WTC11 (cell line): ENCODE results near the gene SAP30BP. TPM values are rescaled to one million over a fixed set of nuclear protein-coding genes. Genes with fewer than 3 reads are reported as not detected.

Experiments
- ATAC-seq: fragments of 200-7000 bp; cut with Tn5 transposase; 2 replicates; pipeline ENCODE4 v1.10.0; 2021; ENCODE audit warnings: mild to moderate bottlenecking, moderate library complexity
- CTCF ChIA-PET: fragments of 300-600 bp; sonication (Branson Sonifier 250); formaldehyde crosslinking; loops from one replicate; lab custom pipeline; 2021; ENCODE audit warnings: antibody characterized with exemption; lab: Charles Lee
- POLR2A ChIA-PET: fragments of 350-600 bp; sonication (Branson Sonifier 250); formaldehyde crosslinking; loops from one replicate; lab custom pipeline; 2021; ENCODE audit warnings: antibody characterized with exemption; lab: Charles Lee
- DNase-seq: peaks from one replicate; pipeline ENCODE4 v3.0.0; 2021; ENCODE audit warnings: low spot score
- H3K27ac Mint-ChIP-seq: 2 replicates; pipeline ENCODE4 v1.8.0; 2021; ENCODE audit warnings: mixed read lengths
- H3K27me3 Mint-ChIP-seq: 2 replicates; pipeline ENCODE4 v1.8.0; 2021; ENCODE audit warnings: low read depth, mild to moderate bottlenecking, moderate library complexity, mixed read lengths
- H3K36me3 Mint-ChIP-seq: 2 replicates; pipeline ENCODE4 v1.8.0; 2021; ENCODE audit warnings: mixed read lengths
- H3K4me1 Mint-ChIP-seq: 2 replicates; pipeline ENCODE4 v1.8.0; 2022; ENCODE audit warnings: mixed read lengths
- H3K4me3 Mint-ChIP-seq: 2 replicates; pipeline ENCODE4 v1.8.0; 2021; ENCODE audit warnings: mild to moderate bottlenecking, moderate library complexity, mixed read lengths
- H3K9me3 Mint-ChIP-seq: 2 replicates; pipeline ENCODE4 v1.8.0; 2021; ENCODE audit warnings: mixed read lengths
- CREM ChIP-seq: sonication (generic); formaldehyde crosslinking; IDR thresholded peaks from 2 replicates; pipeline ENCODE4 v1.8.1; 2022; ENCODE audit warnings: mild to moderate bottlenecking, missing genetic modification reagents, moderate library complexity
- ETV6 ChIP-seq: sonication (generic); formaldehyde crosslinking; IDR thresholded peaks from 2 replicates; pipeline ENCODE4 v1.8.1; 2022; ENCODE audit warnings: mild to moderate bottlenecking, missing genetic modification reagents
- FOXJ3 ChIP-seq: sonication (generic); formaldehyde crosslinking; IDR thresholded peaks from 2 replicates; pipeline ENCODE4 v1.9.0; 2021; ENCODE audit warnings: missing genetic modification reagents, mild to moderate bottlenecking, borderline replicate concordance
- FOXK1 ChIP-seq: sonication (generic); formaldehyde crosslinking; IDR thresholded peaks from 2 replicates; pipeline ENCODE4 v1.8.0; 2022; ENCODE audit warnings: mild to moderate bottlenecking, moderate library complexity, missing genetic modification reagents
- HMGXB4 ChIP-seq: sonication (generic); formaldehyde crosslinking; IDR thresholded peaks from 2 replicates; pipeline ENCODE4 v1.8.1; 2023; ENCODE audit warnings: mild to moderate bottlenecking, moderate library complexity, missing genetic modification reagents
- IRF2 ChIP-seq: sonication (generic); formaldehyde crosslinking; IDR thresholded peaks from 2 replicates; pipeline ENCODE4 v1.8.0; 2022; ENCODE audit warnings: low read depth, missing genetic modification reagents, borderline replicate concordance
- JAZF1 ChIP-seq: fragments of 250-450 bp; sonication (Bioruptor Pico); IDR thresholded peaks from 2 replicates; pipeline ENCODE4 v1.9.0; 2021; ENCODE audit warnings: moderate library complexity, mild to moderate bottlenecking, inconsistent platforms
- KAT7 ChIP-seq: sonication (generic); formaldehyde crosslinking; IDR thresholded peaks from 2 replicates; pipeline ENCODE4 v1.8.1; 2023; ENCODE audit warnings: missing genetic modification reagents, mild to moderate bottlenecking, borderline replicate concordance
- NR1H2 ChIP-seq: sonication (generic); formaldehyde crosslinking; IDR thresholded peaks from 2 replicates; pipeline ENCODE4 v1.9.0; 2021; ENCODE audit warnings: mild to moderate bottlenecking, moderate library complexity, missing genetic modification reagents
- PRRX2 ChIP-seq: fragments of 250-450 bp; sonication (Bioruptor Pico); IDR thresholded peaks from 2 replicates; pipeline ENCODE4 v1.8.0; 2021; ENCODE audit warnings: mild to moderate bottlenecking
- RELA ChIP-seq: sonication (generic); formaldehyde crosslinking; IDR thresholded peaks from 2 replicates; pipeline ENCODE4 v1.8.1; 2022; ENCODE audit warnings: missing genetic modification reagents, mild to moderate bottlenecking, borderline replicate concordance
- RORB ChIP-seq: fragments of 250-450 bp; sonication (Bioruptor Pico); IDR thresholded peaks from 2 replicates; pipeline ENCODE4 v1.9.0; 2021; ENCODE audit warnings: mild to moderate bottlenecking
- SOX15 ChIP-seq: fragments of 250-450 bp; sonication (Bioruptor Pico); IDR thresholded peaks from 2 replicates; pipeline ENCODE4 v1.9.0; 2021; ENCODE audit warnings: mild to moderate bottlenecking
- STAT6 ChIP-seq: sonication (generic); formaldehyde crosslinking; conservative IDR thresholded peaks from 2 replicates; pipeline ENCODE4 v1.8.1; 2023; ENCODE audit warnings: mild to moderate bottlenecking, low read depth, missing genetic modification reagents, moderate library complexity
- ZNF121 ChIP-seq: sonication (generic); formaldehyde crosslinking; IDR thresholded peaks from 2 replicates; pipeline ENCODE4 v1.8.0; 2023; ENCODE audit warnings: missing genetic modification reagents
- ZNF219 ChIP-seq: sonication (generic); formaldehyde crosslinking; IDR thresholded peaks from 2 replicates; pipeline ENCODE4 v1.8.0; 2023; ENCODE audit warnings: missing genetic modification reagents, mild to moderate bottlenecking, borderline replicate concordance
- ZNF671 ChIP-seq: fragments of 250-450 bp; sonication (Bioruptor Pico); IDR thresholded peaks from 2 replicates; pipeline ENCODE4 v1.8.0; 2021; ENCODE audit warnings: mild to moderate bottlenecking
- total RNA-seq: library from RNA; stranded (reverse); gene quantifications from 3 replicates; pipeline ENCODE4 v1.2.3, GENCODE V29; 2021
- TF ChIP-seq, protein P1 (sequence below): sonication (generic); formaldehyde crosslinking; IDR thresholded peaks from 2 replicates; pipeline ENCODE4 v1.8.1; 2023; ENCODE audit warnings: mild to moderate bottlenecking, missing genetic modification reagents, moderate library complexity
- TF ChIP-seq, protein P2 (sequence below): sonication (generic); formaldehyde crosslinking; IDR thresholded peaks from 2 replicates; pipeline ENCODE4 v1.8.1; 2022; ENCODE audit warnings: missing genetic modification reagents, borderline replicate concordance
- TF ChIP-seq, protein P3 (sequence below): sonication (generic); formaldehyde crosslinking; IDR thresholded peaks from 2 replicates; pipeline ENCODE4 v1.8.1; 2022; ENCODE audit warnings: low read depth, missing genetic modification reagents, borderline replicate concordance
- TF ChIP-seq, protein P4 (sequence below): sonication (generic); formaldehyde crosslinking; IDR thresholded peaks from 2 replicates; pipeline ENCODE4 v1.8.0; 2022; ENCODE audit warnings: mild to moderate bottlenecking, missing genetic modification reagents
- TF ChIP-seq, protein P5 (sequence below): sonication (generic); formaldehyde crosslinking; IDR thresholded peaks from 2 replicates; pipeline ENCODE4 v1.8.0; 2023; ENCODE audit warnings: missing genetic modification reagents
- TF ChIP-seq, protein P6 (sequence below): fragments of 250-450 bp; sonication (Bioruptor Pico); IDR thresholded peaks from 2 replicates; pipeline ENCODE4 v2.1.2; 2022; ENCODE audit warnings: mild to moderate bottlenecking, moderate library complexity

Gene SAP30BP
- total RNA-seq, 1 experiment from 2014 or later: 86.8 TPM

- no peaks in the 10 kb centered on the region for H3K36me3 Mint-ChIP-seq
- TF ChIP-seq RORB (CRISPR knock-in tag) (no peak), JAZF1 (CRISPR knock-in tag) (no peak), FOXJ3 (CRISPR knock-in tag) (no peak), SOX15 (CRISPR knock-in tag) (no peak), NR1H2 (no peak), PRRX2 (CRISPR knock-in tag) (no peak), FOXK1 (CRISPR knock-in tag) (no peak)
- TF ChIP-seq, protein P1, sequence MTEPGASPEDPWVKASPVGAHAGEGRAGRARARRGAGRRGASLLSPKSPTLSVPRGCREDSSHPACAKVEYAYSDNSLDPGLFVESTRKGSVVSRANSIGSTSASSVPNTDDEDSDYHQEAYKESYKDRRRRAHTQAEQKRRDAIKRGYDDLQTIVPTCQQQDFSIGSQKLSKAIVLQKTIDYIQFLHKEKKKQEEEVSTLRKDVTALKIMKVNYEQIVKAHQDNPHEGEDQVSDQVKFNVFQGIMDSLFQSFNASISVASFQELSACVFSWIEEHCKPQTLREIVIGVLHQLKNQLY (CRISPR knock-in tag): no peak
- TF ChIP-seq, protein P2, sequence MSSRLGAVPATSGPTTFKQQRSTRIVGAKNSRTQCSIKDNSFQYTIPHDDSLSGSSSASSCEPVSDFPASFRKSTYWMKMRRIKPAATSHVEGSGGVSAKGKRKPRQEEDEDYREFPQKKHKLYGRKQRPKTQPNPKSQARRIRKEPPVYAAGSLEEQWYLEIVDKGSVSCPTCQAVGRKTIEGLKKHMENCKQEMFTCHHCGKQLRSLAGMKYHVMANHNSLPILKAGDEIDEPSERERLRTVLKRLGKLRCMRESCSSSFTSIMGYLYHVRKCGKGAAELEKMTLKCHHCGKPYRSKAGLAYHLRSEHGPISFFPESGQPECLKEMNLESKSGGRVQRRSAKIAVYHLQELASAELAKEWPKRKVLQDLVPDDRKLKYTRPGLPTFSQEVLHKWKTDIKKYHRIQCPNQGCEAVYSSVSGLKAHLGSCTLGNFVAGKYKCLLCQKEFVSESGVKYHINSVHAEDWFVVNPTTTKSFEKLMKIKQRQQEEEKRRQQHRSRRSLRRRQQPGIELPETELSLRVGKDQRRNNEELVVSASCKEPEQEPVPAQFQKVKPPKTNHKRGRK (CRISPR knock-in tag): no peak
- no peaks in the 10 kb centered on the region for H3K9me3 Mint-ChIP-seq
- no peak overlapping the region; the same call in 1 of the 2 replicates for H3K4me3 Mint-ChIP-seq
- H3K27me3 Mint-ChIP-seq: peaks cover 22% of the 10 kb centered on the region
- ChIA-PET CTCF (interaction anchor here (0.9 to 4.9 kb wide), 6 partner anchors 16 to 89 kb away, joined by 3 to 87 read pairs (median 32); partner anchors contain the start of gene SMIM5), POLR2A (no interaction called here)
- H3K4me1 Mint-ChIP-seq: peaks cover 7% of the 10 kb centered on the region
- DNase-seq (no peak), ATAC-seq (no peak)
- H3K27ac Mint-ChIP-seq: no peak overlapping the region
These were observed 55.5 kb downstream of the SAP30BP start for GRCh38 chr17:75722542-75723095.

- no peak for ATAC-seq
- no peak for DNase-seq
- Mint-ChIP-seq H3K36me3 (no peaks in the 10 kb centered on the region), H3K4me3 (no peak overlapping the region; the same call in 1 of the 2 replicates), H3K4me1 (peaks cover 7% of the 10 kb centered on the region), H3K27me3 (peaks cover 22% of the 10 kb centered on the region), H3K27ac (no peak overlapping the region), H3K9me3 (no peaks in the 10 kb centered on the region)
- ChIA-PET POLR2A (no interaction called here), CTCF (interaction anchor here (0.9 to 13.2 kb wide), 3 partner anchors 25 to 42 kb away, joined by 3 to 105 read pairs (median 6); no protein-coding TSS in a partner anchor)
- TF ChIP-seq STAT6 (no peak), ZNF219 (CRISPR knock-in tag) (no peak), IRF2 (CRISPR knock-in tag) (no peak), ZNF121 (CRISPR knock-in tag) (no peak), RELA (CRISPR knock-in tag) (no peak), HMGXB4 (no peak), KAT7 (CRISPR knock-in tag) (no peak), CREM (CRISPR knock-in tag) (no peak), PRRX2 (CRISPR knock-in tag) (no peak), ZNF671 (CRISPR knock-in tag) (no peak), ETV6 (CRISPR knock-in tag) (no peak)
- TF ChIP-seq, protein P3, sequence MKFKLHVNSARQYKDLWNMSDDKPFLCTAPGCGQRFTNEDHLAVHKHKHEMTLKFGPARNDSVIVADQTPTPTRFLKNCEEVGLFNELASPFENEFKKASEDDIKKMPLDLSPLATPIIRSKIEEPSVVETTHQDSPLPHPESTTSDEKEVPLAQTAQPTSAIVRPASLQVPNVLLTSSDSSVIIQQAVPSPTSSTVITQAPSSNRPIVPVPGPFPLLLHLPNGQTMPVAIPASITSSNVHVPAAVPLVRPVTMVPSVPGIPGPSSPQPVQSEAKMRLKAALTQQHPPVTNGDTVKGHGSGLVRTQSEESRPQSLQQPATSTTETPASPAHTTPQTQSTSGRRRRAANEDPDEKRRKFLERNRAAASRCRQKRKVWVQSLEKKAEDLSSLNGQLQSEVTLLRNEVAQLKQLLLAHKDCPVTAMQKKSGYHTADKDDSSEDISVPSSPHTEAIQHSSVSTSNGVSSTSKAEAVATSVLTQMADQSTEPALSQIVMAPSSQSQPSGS (CRISPR knock-in tag): no peak
- TF ChIP-seq, protein P4, sequence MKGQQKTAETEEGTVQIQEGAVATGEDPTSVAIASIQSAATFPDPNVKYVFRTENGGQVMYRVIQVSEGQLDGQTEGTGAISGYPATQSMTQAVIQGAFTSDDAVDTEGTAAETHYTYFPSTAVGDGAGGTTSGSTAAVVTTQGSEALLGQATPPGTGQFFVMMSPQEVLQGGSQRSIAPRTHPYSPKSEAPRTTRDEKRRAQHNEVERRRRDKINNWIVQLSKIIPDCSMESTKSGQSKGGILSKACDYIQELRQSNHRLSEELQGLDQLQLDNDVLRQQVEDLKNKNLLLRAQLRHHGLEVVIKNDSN: no peak
- TF ChIP-seq, protein P5, sequence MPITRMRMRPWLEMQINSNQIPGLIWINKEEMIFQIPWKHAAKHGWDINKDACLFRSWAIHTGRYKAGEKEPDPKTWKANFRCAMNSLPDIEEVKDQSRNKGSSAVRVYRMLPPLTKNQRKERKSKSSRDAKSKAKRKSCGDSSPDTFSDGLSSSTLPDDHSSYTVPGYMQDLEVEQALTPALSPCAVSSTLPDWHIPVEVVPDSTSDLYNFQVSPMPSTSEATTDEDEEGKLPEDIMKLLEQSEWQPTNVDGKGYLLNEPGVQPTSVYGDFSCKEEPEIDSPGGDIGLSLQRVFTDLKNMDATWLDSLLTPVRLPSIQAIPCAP (CRISPR knock-in tag): no peak
- TF ChIP-seq, protein P6, sequence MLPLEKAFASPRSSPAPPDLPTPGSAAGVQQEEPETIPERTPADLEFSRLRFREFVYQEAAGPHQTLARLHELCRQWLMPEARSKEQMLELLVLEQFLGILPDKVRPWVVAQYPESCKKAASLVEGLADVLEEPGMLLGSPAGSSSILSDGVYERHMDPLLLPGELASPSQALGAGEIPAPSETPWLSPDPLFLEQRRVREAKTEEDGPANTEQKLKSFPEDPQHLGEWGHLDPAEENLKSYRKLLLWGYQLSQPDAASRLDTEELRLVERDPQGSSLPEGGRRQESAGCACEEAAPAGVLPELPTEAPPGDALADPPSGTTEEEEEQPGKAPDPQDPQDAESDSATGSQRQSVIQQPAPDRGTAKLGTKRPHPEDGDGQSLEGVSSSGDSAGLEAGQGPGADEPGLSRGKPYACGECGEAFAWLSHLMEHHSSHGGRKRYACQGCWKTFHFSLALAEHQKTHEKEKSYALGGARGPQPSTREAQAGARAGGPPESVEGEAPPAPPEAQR (CRISPR knock-in tag): no peak
These were observed 56.2 kb downstream of the SAP30BP start for GRCh38 chr17:75723171-75723930.
